GM08714 (cell line): ENCODE data around the gene DLD.
"Not testable (repeated sequence)": the region's sequence is repeated elsewhere in the genome, so short reads cannot be mapped to it uniquely, and the experiment has no call there.

Source experiments
- H3K4me3 ChIP-seq: fragments of 200-500 bp; sonication (Bioruptor generic); 2 replicates; pipeline ENCODE4 v1.5.1; 2014; ENCODE audit warnings: mild to moderate bottlenecking, low read length, inconsistent platforms
- ZNF274 ChIP-seq: IDR thresholded peaks from 2 replicates; pipeline ENCODE4 v1.6.1; 2012; ENCODE audit warnings: mild to moderate bottlenecking, low read depth, low read length

DLD gene

GRCh38 chr7:107917763-107918651 is 27.0 kb downstream of the DLD start:
- TF ChIP-seq ZNF274 = no peak
- H3K4me3 ChIP-seq = peak overlapping the region; percentile 17; the same call in 1 of the 2 replicates

DNA sequence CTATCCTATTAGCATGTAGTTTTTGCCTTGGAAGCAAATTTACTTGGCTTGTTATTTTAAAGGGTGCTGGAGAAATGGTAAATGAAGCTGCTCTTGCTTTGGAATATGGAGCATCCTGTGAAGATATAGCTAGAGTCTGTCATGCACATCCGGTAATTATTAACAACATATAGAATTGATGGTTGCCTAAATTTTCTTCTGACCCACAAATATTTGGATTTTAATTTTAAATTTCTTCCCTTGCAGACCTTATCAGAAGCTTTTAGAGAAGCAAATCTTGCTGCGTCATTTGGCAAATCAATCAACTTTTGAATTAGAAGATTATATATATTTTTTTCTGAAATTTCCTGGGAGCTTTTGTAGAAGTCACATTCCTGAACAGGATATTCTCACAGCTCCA is 28.0 kb downstream of the DLD start:
- no peak overlapping the region for H3K4me3 ChIP-seq
- TF ChIP-seq ZNF274 = no peak

DNA sequence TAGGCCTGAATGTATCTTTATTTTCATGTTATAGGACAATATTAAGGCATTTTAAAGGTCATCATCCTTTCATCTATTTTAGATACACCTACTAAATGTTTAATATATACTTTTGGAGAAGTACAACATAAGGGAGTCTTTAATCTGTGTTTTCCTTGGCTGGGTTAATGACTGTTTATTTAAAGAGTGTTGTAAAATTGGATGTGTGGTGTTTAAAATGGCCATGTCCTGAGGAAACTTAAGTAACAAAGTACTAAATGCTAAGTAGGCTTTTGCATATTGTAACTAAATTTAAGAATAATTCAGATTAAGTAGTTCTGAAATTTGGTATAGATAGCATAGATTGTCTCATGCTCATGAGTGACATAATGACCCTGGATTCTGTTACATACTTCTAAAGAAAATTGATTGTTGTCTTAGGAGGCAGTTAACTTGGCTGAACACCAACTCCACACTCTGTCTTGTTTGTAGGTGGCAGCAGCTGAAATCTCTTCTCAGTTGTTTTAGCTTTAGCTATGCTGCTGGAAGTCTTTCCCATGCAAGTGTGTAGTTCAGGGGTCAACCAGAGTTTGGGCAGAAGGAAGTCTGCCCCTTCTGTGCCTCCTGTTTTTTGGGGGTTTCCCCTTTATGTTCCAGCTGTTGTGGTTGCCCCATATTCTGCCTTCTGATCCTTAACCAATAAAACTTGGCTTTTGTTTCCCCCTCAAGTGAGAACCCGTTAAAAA is 29.2 kb downstream of the DLD start:
- TF ChIP-seq ZNF274 = no peak
- no peak overlapping the region for H3K4me3 ChIP-seq

GRCh38 chr7:107921826-107922225 is 30.8 kb downstream of the DLD start:
- H3K4me3 ChIP-seq = not testable (repeated sequence)

GRCh38 chr7:107922886-107923285 is 31.9 kb downstream of the DLD start:
- TF ChIP-seq ZNF274 = no peak
- no peak overlapping the region for H3K4me3 ChIP-seq

GRCh38 chr7:107924841-107925504 is 34.0 kb downstream of the DLD start:
- no peak for TF ChIP-seq ZNF274
- H3K4me3 ChIP-seq = no peak overlapping the region

GRCh38 chr7:107926481-107926880 is 35.5 kb downstream of the DLD start:
- no peak overlapping the region for H3K4me3 ChIP-seq
- TF ChIP-seq ZNF274 = no peak

DNA sequence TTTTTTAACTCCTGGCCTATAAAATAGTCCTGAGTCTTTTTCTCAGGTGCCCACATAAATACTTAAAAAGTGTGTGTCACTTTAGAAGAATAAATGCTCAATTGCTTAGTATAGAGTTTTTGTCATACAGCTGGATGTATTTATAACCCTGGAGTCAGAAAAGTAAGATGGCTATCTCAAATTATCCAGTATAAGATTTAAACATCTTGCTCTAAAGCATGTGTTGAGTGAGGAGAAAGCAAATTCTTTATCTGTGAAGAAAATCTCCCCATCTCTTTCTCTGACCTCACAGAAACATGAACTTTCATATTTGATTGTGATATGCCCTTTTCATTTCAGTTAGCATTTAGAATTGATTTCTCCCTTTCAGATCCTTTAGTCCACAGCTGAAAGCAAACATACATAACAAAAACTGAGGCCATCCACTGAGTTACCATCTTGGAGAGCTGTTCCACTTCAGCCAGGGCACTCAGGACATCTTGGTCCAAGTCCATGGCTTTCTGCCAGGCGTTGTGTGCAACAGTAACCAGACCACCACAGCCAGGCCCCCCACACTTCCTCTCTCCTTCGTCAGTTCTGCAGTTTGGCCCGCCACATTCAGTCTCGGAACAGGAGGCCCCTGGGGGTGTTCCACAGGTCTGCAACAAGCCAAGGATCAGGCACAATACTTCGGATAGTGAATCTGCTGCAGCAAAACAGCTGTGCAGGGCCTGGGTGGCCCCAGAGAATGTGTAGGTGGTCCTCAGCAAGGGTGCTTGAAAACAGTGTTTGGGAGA is 40.9 kb downstream of the DLD start:
- H3K4me3 ChIP-seq = no peak overlapping the region
- no peak for TF ChIP-seq ZNF274

GRCh38 chr7:107932805-107933204 is 41.8 kb downstream of the DLD start:
- TF ChIP-seq ZNF274 = no peak
- H3K4me3 ChIP-seq = no peak overlapping the region

- H3K4me3 ChIP-seq = no peak overlapping the region
Measured at GRCh38 chr7:107933386-107934013, 42.5 kb downstream of the DLD start.

GRCh38 chr7:107934991-107935770 is 44.2 kb downstream of the DLD start:
- H3K4me3 ChIP-seq = no peak overlapping the region
- no peak for TF ChIP-seq ZNF274

More at GRCh38 chr7:107933386-107934013, 42.5 kb downstream of the DLD start:
- no peak for TF ChIP-seq ZNF274

DNA sequence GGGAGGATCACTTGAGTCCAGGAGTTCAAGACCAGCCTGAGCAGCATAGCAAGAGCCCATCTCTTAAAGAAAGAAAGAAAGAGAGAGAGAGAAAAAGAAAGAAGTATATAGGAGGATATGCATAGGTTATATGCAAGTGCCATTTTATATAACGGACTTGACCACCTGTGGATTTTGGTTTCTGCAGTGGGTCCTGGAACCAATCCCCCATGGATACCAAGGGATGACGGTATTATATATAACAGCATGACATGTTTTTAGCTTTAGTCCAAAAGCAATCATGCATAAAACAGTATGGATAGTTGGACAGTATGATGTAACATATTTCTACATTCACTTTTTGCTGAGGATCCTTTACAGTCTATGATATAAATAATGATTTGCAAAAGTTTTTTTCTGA is 45.3 kb downstream of the DLD start:
- H3K4me3 ChIP-seq = no peak overlapping the region
- TF ChIP-seq ZNF274 = no peak

DNA sequence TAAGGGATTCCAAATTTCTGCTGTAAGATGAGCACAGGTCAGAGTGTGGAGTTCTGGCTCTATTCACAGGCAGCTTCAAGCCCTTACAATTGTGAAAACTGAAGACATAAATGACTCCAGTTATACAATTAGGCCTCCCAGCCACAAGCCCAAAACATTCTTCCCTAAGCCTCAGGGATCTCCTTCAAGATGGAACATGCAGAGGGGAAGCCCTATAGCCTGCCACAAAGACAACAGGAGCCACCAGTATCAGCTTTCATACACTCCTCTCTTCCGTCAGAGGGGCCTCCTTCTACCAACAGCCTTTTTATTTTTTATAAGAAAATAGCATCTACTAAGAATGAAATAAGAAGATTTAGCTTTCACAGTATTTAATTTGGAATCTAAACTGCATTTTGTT is 46.5 kb downstream of the DLD start:
- no peak for TF ChIP-seq ZNF274
- no peak overlapping the region for H3K4me3 ChIP-seq
